Testis (tissue), 3 donors: ENCODE measurements around the gene PMEL. TPM values are rescaled to one million over a fixed set of nuclear protein-coding genes. Genes with fewer than 3 reads are reported as not detected.
A peak's percentile ranks its signal among the peaks of the same experiment; 100 is the strongest.

ENCODE experiments used
- DNase-seq: peaks from one replicate; pipeline ENCODE4 v3.0.0-alpha.2; 2019
- H3K27ac ChIP-seq, 2 donors: fragments of 200-600 bp; sonication (generic); one replicate each; pipeline ENCODE4 v1.5.1; 2019
- H3K27me3 ChIP-seq: fragments of 200-600 bp; sonication (generic); one replicate; pipeline ENCODE4 v1.5.1; 2019
- H3K36me3 ChIP-seq: fragments of 200-600 bp; sonication (generic); one replicate; pipeline ENCODE4 v1.5.1; 2017; ENCODE audit warnings: low read depth; ENCODE audit errors: missing control alignments
- H3K4me1 ChIP-seq: fragments of 200-600 bp; sonication (generic); one replicate; pipeline ENCODE4 v1.5.1; 2019
- H3K4me3 ChIP-seq, 2 donors: fragments of 200-600 bp; sonication (generic); one replicate each; pipeline ENCODE4 v1.5.1; 2017 to 2019
- H3K9me3 ChIP-seq: fragments of 200-600 bp; sonication (generic); one replicate; pipeline ENCODE4 v1.5.1; 2017
- CTCF ChIP-seq, 3 experiments: fragments of 450-650 bp in 2 of 3; fragments of 200-600 bp in 1 of 3; sonication (generic) in 1 of 3; IDR thresholded peaks; one replicate each; pipeline ENCODE4 v1.5.1; 2016 to 2019; ENCODE audit warnings: antibody characterized with exemption in 3 of 3, mild to moderate bottlenecking in 2 of 3, moderate library complexity in 1 of 3
- POLR2A ChIP-seq: fragments of 450-650 bp; IDR thresholded peaks from one replicate; pipeline ENCODE4 v1.6.1; 2017; ENCODE audit warnings: antibody characterized with exemption, mild to moderate bottlenecking, moderate library complexity
- WGBS, 2 donors: methylation state at CpG; one replicate each; pipeline ENCODE4 v1.1.5; 2018; 5-methylcytosine and 5-hydroxymethylcytosine counted together
- intact Hi-C: fragments of 100-400 bp; cut with DNase I; formaldehyde crosslinking; loops from one replicate; pipeline ENCODE4 v1.15.1; 2023; ENCODE audit warnings: low total_unique reads
- polyA plus RNA-seq: library from polyadenylated mRNA; stranded (reverse); fragments of 350-450 nt; fragmentation: Illumina TruSeq; extraction: RNeasy Lipid Tissue Mini Kit (QIAGEN cat#74804); gene quantifications from one replicate; pipeline ENCODE4 v1.2.3, GENCODE V29; 2014; ENCODE audit warnings: low read depth, low replicate concordance; ENCODE audit not compliant: insufficient read depth
- total RNA-seq, 2 donors: library from RNA; depleted of rRNA; stranded (reverse); fragments of >200 nt; gene quantifications; one replicate each; pipeline ENCODE4 v1.2.3, GENCODE V29; 2016

Gene PMEL
- total and polyA plus RNA-seq, 3 donors from 2014 or later, result 8.2 to 11.1 (median 8.9) TPM

- intact Hi-C loops, result loop anchor here (10.0 kb wide), 1 partner anchor 187 kb away; the partner anchor contains the start of gene GDF11
- H3K4me1 ChIP-seq, result peaks cover 17% of the 10 kb centered on the region
These were observed 34.5 kb downstream of the PMEL start for GRCh38 chr12:55931317-55931779.

GRCh38 chr12:55930771-55931316 is 35.0 kb downstream of the PMEL start, which contains the start of gene DGKA:
Gene DGKA, plus strand, starts transcription at chr12:55931162. Its CDS starts 5,342 bp downstream, at chr12:55936504.
- H3K9me3 ChIP-seq, result no peaks in the 10 kb centered on the region
- intact Hi-C loops, result loop anchor here (10.0 kb wide), 1 partner anchor 186 kb away; the partner anchor contains the start of gene GDF11
- no peaks in the 10 kb centered on the region for H3K27me3 ChIP-seq
- TF ChIP-seq CTCF (IDR thresholded peaks at IDR 0.05) (peak; percentile 28 to 52 (median 32)), POLR2A (no peak)
- peaks cover 17% of the 10 kb centered on the region for H3K4me1 ChIP-seq
- H3K36me3 ChIP-seq, result no peaks in the 10 kb centered on the region
- H3K27ac ChIP-seq, result peak within 1 kb of the TSS; percentile 46 to 66
- peak within 1 kb of the TSS; percentile 69 to 72 for H3K4me3 ChIP-seq
- no peak for DNase-seq
- 37 to 38% methylated on average over 3 of the region's 3 CpGs for WGBS, 2 donors

More at GRCh38 chr12:55931317-55931779, 34.5 kb downstream of the PMEL start:
- no peaks in the 10 kb centered on the region for H3K36me3 ChIP-seq
- H3K9me3 ChIP-seq, result no peaks in the 10 kb centered on the region
- whole genome bisulfite sequencing, 2 donors, result 6 to 9% methylated on average over 10 of the region's 10 CpGs
- H3K27me3 ChIP-seq, result no peaks in the 10 kb centered on the region
- H3K4me3 ChIP-seq, result peak overlapping the region; percentile 69 to 72
- peak overlapping the region; percentile 46 to 66 for H3K27ac ChIP-seq
- TF ChIP-seq CTCF (IDR thresholded peaks at IDR 0.05), result no peak
- DNase-seq, result no peak

GRCh38 chr12:55929306-55929791 is 36.5 kb downstream of the PMEL start:
- Histone ChIP-seq H3K4me1 (peaks cover 17% of the 10 kb centered on the region), H3K36me3 (no peaks in the 10 kb centered on the region), H3K4me3 (no peak overlapping the region), H3K27ac (peak overlapping the region in 1 of 2 donors; percentile 99), H3K9me3 (no peaks in the 10 kb centered on the region), H3K27me3 (no peaks in the 10 kb centered on the region)
- DNase-seq, result no peak
- no peak for TF ChIP-seq POLR2A
- TF ChIP-seq CTCF (IDR thresholded peaks at IDR 0.05), result no peak
- WGBS, 2 donors, result 54 to 64% methylated on average over 8 of the region's 8 CpGs
- intact Hi-C loops, result loop anchor here (10.0 kb wide), 1 partner anchor 95 kb away; no protein-coding TSS in a partner anchor

GRCh38 chr12:55927588-55928502 is 38.0 kb downstream of the PMEL start, which contains the start of gene PYM1:
Gene PYM1, minus strand, starts transcription at chr12:55927894. Its CDS starts 133 bp downstream, at chr12:55927761.
- intact Hi-C loops, result loop anchor here (10.0 kb wide), 1 partner anchor 93 kb away; no protein-coding TSS in a partner anchor
- peak; percentile 95 for DNase-seq
- peak within 1 kb of the TSS; percentile 97 to 99 for H3K27ac ChIP-seq
- no peaks in the 10 kb centered on the region for H3K27me3 ChIP-seq
- 3 to 9% methylated on average over 28 to 49 of the region's 49 CpGs for WGBS, 2 donors
- no peaks in the 10 kb centered on the region for H3K36me3 ChIP-seq
- no peaks in the 10 kb centered on the region for H3K9me3 ChIP-seq
- TF ChIP-seq CTCF (IDR thresholded peaks at IDR 0.05), result peak in 1 of 3 experiments; percentile 3
- TF ChIP-seq POLR2A, result no peak
- H3K4me1 ChIP-seq, result peaks cover 17% of the 10 kb centered on the region
- peak within 1 kb of the TSS; percentile 89 to 94 for H3K4me3 ChIP-seq
